Vagina (tissue), 2 donors: ENCODE results near the gene PDE2A. TPM values are rescaled to one million over a fixed set of nuclear protein-coding genes. Genes with fewer than 3 reads are reported as not detected.

ENCODE experiments used
- DNase-seq, 2 donors: peaks; one replicate each; pipeline ENCODE4 v3.0.0-alpha.2; 2017; ENCODE audit errors: extremely low spot score in 2 of 2
- H3K27ac ChIP-seq: fragments of 200-600 bp; sonication (generic); one replicate; pipeline ENCODE4 v1.5.1; 2019
- H3K27me3 ChIP-seq: fragments of 200-600 bp; sonication (generic); one replicate; pipeline ENCODE4 v1.5.1; 2019
- H3K36me3 ChIP-seq, 2 donors: fragments of 200-600 bp; sonication (generic); one replicate each; pipeline ENCODE4 v1.5.1; 2017 to 2019
- H3K4me1 ChIP-seq: fragments of 200-600 bp; sonication (generic); one replicate; pipeline ENCODE4 v1.5.1; 2019
- H3K4me3 ChIP-seq, 2 donors: fragments of 200-600 bp; sonication (generic); 1 replicate in 1 of 2; 2 replicates in 1 of 2; pipeline ENCODE4 v1.5.1; 2016 to 2019
- H3K9me3 ChIP-seq: fragments of 200-600 bp; sonication (generic); one replicate; pipeline ENCODE4 v1.5.1; 2019
- CTCF ChIP-seq, 3 experiments: fragments of 450-650 bp in 2 of 3; fragments of 200-600 bp in 1 of 3; sonication (generic) in 1 of 3; IDR thresholded peaks; one replicate each; pipeline ENCODE4 v1.5.1; 2017 to 2019; ENCODE audit warnings: antibody characterized with exemption in 3 of 3, mild to moderate bottlenecking in 2 of 3, moderate library complexity in 2 of 3
- POLR2A ChIP-seq, 2 donors: fragments of 450-650 bp; IDR thresholded peaks; one replicate each; pipeline ENCODE4 v1.6.1; 2017; ENCODE audit warnings: antibody characterized with exemption in 2 of 2, mild to moderate bottlenecking in 2 of 2, moderate library complexity in 2 of 2
- POLR2AphosphoS5 ChIP-seq, 2 donors: sonication (generic); formaldehyde crosslinking; IDR thresholded peaks; one replicate each; pipeline ENCODE4 v1.9.0; 2017; ENCODE audit warnings: antibody characterized with exemption in 2 of 2, mild to moderate bottlenecking in 2 of 2, low read depth in 1 of 2; ENCODE audit not compliant: insufficient read depth in 1 of 2
- intact Hi-C: fragments of 100-400 bp; cut with DNase I; formaldehyde crosslinking; loops from one replicate; pipeline ENCODE4 v1.15.1; 2023
- total RNA-seq: library from RNA; depleted of rRNA; stranded (reverse); fragments of >200 nt; gene quantifications from one replicate; pipeline ENCODE4 v1.2.3, GENCODE V29; 2016

PDE2A gene
- total RNA-seq, 1 donor from 2014 or later: 57.0 TPM

- no peak for DNase-seq
- no peaks in the 10 kb centered on the region for H3K9me3 ChIP-seq
- no peak overlapping the region for H3K4me3 ChIP-seq
- peaks cover 4 to 76% of the 10 kb centered on the region in 2 donors for H3K36me3 ChIP-seq
- intact Hi-C loops: no loop called here
- peaks cover under 1% of the 10 kb centered on the region for H3K4me1 ChIP-seq
- no peak overlapping the region for H3K27ac ChIP-seq
- TF ChIP-seq POLR2AphosphoS5 (IDR thresholded peaks at IDR 0.05; ENCODE audit: insufficient read depth in 1 of 2, low read depth in 1 of 2): no peak
- no peak for TF ChIP-seq POLR2A (IDR thresholded peaks at IDR 0.05)
- no peak for TF ChIP-seq CTCF (IDR thresholded peaks at IDR 0.05)
- no peaks in the 10 kb centered on the region for H3K27me3 ChIP-seq
These were observed 18.4 kb upstream of the PDE2A start for GRCh38 chr11:72692498-72693237.

- Histone ChIP-seq H3K36me3 (peaks cover 0 to 68% of the 10 kb centered on the region in 2 donors), H3K9me3 (no peaks in the 10 kb centered on the region), H3K27ac (no peak overlapping the region), H3K27me3 (no peaks in the 10 kb centered on the region), H3K4me1 (peaks cover 25% of the 10 kb centered on the region), H3K4me3 (no peak overlapping the region)
- no peak for TF ChIP-seq POLR2A (IDR thresholded peaks at IDR 0.05)
- no peak for TF ChIP-seq POLR2AphosphoS5 (IDR thresholded peaks at IDR 0.05; ENCODE audit: insufficient read depth in 1 of 2, low read depth in 1 of 2)
- no peak for TF ChIP-seq CTCF (IDR thresholded peaks at IDR 0.05)
- intact Hi-C loops: no loop called here
- DNase-seq: no peak
These were observed 15.9 kb upstream of the PDE2A start for GRCh38 chr11:72690166-72690565.

- Histone ChIP-seq H3K9me3 (no peaks in the 10 kb centered on the region), H3K4me1 (peaks cover 38% of the 10 kb centered on the region), H3K4me3 (no peak overlapping the region), H3K36me3 (peaks cover 0 to 58% of the 10 kb centered on the region in 2 donors), H3K27ac (peak overlapping the region; percentile 28), H3K27me3 (no peaks in the 10 kb centered on the region)
- no peak for DNase-seq
- TF ChIP-seq POLR2A (IDR thresholded peaks at IDR 0.05): no peak
- TF ChIP-seq CTCF (IDR thresholded peaks at IDR 0.05): no peak
- no peak for TF ChIP-seq POLR2AphosphoS5 (IDR thresholded peaks at IDR 0.05; ENCODE audit: insufficient read depth in 1 of 2, low read depth in 1 of 2)
- intact Hi-C loops: loop anchor here (10.0 kb wide), 1 partner anchor 214 kb away; no protein-coding TSS in a partner anchor
These were observed 14.7 kb upstream of the PDE2A start for GRCh38 chr11:72688929-72689328.

- peak overlapping the region; percentile 28 for H3K27ac ChIP-seq
- DNase-seq: no peak
- H3K4me3 ChIP-seq: no peak overlapping the region
- no peaks in the 10 kb centered on the region for H3K27me3 ChIP-seq
- no peaks in the 10 kb centered on the region for H3K9me3 ChIP-seq
- peaks cover 0 to 54% of the 10 kb centered on the region in 2 donors for H3K36me3 ChIP-seq
- peaks cover 41% of the 10 kb centered on the region for H3K4me1 ChIP-seq
- intact Hi-C loops: loop anchor here (10.0 kb wide), 1 partner anchor 214 kb away; no protein-coding TSS in a partner anchor
- no peak for TF ChIP-seq POLR2A (IDR thresholded peaks at IDR 0.05)
- no peak for TF ChIP-seq POLR2AphosphoS5 (IDR thresholded peaks at IDR 0.05; ENCODE audit: insufficient read depth in 1 of 2, low read depth in 1 of 2)
- no peak for TF ChIP-seq CTCF (IDR thresholded peaks at IDR 0.05)
These were observed 14.3 kb upstream of the PDE2A start for GRCh38 chr11:72688486-72688885.

GRCh38 chr11:72687326-72687725 lies 13.1 kb upstream of the PDE2A start:
- H3K4me3 ChIP-seq: no peak overlapping the region
- no peaks in the 10 kb centered on the region for H3K9me3 ChIP-seq
- H3K27ac ChIP-seq: peak overlapping the region; percentile 73
- H3K36me3 ChIP-seq: peaks cover 0 to 42% of the 10 kb centered on the region in 2 donors
- no peaks in the 10 kb centered on the region for H3K27me3 ChIP-seq
- DNase-seq: no peak
- intact Hi-C loops: loop anchor here (10.0 kb wide), 1 partner anchor 213 kb away; no protein-coding TSS in a partner anchor
- H3K4me1 ChIP-seq: peaks cover 41% of the 10 kb centered on the region
- TF ChIP-seq CTCF (IDR thresholded peaks at IDR 0.05) (no peak), POLR2A (IDR thresholded peaks at IDR 0.05) (no peak), POLR2AphosphoS5 (IDR thresholded peaks at IDR 0.05; ENCODE audit: insufficient read depth in 1 of 2, low read depth in 1 of 2) (no peak)
